HG02870 (cell line): ENCODE data around the gene KCNA10.

ENCODE experiments used
- ATAC-seq: cut with Tn5 transposase; IDR thresholded peaks from one replicate; pipeline ENCODE4 v1.9.1; 2021; ENCODE audit warnings: mild to moderate bottlenecking, moderate library complexity; ENCODE audit not compliant: unreplicated experiment

The KCNA10 gene

DNA sequence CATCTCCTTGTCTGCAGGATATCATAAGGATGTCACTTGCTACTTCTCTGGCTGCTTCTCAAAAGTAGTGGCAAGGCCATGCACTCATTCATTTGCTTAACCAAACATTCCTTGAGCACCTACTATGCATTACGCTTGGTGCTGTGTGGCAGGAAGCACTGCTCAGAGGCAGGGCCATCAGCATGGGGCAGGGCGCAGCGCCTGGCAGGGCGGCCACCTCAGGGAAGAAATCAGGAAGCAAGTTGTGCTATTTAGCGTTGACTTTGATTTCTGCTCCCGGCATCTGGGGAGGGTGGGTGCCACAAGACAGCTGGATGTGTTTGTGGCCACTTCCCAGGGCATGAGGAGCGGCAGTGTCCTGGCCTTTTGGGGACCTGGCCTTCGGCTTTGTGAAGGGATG lies 40.1 kb downstream of the KCNA10 start:
- no peak for ATAC-seq

DNA sequence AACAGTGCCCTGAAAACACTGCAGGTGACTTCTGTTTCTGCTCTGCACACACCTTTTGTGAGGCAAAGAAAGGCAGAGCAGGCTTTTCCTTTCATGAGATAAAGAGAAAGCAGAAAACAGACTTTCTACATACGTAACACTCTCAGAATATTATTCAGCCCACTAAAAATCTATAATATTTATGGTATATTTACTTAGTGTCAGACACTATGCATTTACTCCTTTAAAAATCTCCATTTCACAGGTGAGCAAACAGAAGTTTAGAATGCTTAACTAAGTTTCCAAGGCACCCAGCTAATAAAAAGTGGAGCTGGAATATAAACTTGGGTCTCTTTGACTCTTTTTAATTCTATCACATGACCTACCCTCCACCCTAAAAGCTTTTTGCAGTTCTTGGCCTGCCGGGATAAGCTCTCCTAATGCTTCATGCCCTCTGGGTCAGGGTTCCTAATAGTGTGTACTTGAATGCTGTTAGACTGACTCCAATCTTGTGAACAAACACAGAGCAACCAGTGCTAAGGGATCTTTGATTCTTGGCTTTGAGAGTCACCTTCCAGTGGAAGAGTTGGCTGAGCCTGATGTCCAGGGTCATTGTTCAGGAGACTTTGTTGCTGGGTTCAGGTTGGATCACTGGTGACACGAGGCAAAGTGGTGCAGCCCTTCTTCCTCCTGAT lies 40.9 kb downstream of the KCNA10 start:
- no peak for ATAC-seq

DNA sequence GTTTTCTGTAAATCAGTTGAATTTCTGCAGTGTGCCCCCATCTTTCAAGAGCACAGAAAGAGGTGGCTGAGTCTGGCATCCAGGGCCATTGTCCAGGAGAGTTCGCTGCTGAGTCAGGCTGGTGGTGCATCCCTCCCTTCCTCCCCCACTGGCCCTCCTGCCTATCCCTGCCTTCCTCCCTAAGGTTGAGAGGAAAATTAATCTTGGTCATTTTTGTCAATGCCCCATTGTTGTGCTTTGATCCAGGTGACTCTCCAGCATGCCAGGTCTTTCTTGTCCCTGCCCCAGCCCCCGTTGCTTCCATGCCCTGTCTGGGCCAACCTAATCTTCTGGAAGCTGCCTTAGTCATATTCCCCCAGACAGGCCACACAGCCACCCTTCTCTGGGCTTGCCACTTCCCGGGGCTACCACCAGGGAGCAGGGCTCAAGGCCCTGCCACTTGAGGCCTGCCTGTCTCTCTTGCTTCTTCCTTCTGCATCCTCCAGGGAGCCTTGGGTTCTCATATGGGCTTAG lies 41.5 kb downstream of the KCNA10 start:
- no peak for ATAC-seq

DNA sequence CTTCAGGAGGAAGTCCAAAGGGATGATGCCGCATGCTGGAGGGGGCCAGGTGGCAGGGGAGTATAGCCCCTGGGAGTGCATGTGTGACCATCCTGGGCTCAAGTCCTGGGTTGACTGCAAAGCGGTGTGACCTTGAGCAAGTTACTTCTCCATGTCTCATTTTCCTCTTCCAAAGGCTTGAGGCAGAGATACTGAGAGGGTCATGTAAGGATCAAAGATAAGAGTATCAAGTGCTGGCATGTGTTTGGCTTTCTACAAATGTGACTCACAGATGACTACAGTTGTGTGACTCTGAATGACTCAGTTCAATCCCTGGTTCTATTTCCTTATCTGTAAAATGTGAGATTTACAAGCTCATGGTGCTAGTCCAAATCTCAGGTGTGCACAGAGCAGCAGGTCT lies 41.9 kb downstream of the KCNA10 start:
- ATAC-seq = no peak

DNA sequence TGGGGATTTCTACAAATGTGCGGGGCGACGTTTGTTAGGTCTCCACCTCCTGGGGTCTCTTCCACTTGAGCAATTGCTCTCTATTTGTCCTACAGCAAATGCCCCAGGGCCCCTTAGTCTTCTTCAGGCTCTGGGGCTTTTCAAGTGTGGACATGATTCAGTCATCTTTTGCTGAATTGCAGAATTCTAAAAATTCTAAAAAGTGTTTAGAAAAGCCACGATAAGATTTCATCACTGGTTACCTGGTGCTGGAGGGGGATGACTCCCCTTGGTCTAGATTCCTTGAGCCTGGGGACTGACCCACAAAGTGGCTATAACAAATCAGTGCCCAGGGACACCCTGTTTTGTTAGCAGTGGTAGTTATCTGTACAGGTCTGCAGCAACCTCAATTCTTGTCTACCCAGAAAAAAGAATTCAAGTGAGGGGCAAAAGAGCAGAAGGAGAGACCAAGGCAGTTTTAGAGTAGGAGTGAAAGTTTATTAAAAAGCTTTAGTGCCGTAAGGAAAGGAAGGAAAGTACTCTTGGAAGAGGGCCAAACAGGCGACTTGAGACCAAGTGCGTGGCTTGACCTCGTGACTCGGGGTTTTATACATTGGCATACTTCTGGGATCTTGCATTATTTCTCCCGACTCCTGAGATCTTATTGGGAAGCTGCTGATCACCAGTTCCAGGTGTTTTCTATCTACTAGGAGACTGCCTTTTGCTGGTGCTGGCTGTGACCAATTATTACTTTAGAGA lies 42.8 kb downstream of the KCNA10 start:
- no peak for ATAC-seq

DNA sequence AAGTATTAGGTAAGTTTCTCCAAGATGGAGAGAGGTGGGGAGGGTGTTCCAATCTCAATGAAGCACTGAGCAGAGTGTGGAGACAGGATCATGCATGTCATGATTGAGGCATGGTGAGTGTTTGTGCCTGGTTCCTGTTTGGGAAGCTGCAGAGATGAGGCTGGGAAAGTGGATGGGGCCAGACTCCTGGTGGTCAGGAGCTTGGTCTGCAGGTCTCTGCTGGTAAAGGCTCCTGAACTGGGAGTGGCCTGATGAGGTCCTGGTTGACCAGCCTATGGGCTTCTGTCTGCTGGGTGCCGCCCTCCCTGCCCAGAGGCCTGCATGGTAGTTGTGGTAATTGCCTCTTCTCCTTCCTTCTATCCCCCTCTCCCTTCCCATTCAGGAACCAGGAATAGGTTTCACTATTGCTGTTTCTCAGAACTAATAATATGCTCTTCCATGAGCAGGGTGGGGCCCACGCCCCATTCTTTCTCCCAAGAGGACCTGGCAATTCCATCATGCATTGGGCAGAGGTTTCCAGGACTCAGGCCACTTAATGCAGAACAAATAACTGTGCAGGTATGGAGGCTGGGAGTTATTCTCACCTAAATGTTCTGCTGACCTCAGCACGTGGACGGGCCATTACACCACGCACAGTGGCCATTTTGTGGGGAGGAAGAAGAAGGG lies 43.5 kb downstream of the KCNA10 start:
- no peak for ATAC-seq

DNA sequence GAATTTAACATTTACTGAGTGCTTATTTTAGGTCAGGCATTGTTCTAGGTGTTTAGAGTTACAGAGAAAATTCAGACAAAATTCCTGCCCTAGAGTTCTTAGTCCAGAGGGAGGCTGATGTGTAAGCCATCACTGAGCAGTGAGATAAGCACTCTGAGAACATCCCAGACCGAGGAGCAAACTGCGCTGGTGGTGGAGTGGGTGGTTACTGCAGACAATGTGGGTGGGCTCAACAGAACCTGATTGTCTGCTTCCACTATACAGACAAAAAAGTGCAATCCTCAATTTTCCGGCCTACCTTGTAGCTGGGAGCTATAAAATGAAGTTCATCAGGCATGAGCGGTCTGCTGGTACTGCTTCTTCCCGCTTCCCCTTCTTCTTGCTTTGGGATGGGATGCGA lies 44.5 kb downstream of the KCNA10 start:
- ATAC-seq = no peak

DNA sequence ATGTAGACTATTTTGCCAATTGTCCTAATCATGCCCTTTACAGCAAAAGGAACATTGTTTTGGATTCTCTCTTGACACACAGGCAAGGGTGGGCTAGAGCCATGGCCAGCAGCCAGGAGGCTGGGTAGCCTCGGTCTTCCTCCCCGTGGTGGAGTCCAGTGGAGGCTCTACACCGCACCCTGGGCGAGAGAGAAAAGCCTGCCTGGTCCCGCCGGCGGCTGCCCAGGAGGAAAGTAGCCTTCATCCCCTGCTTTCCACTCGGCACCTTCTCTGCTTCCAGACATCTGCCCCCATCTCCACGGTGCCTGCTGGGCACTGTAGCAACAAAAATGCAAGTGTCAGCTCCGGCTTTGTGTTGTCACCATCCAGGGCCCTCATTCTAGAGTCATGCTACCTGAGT lies 46.4 kb downstream of the KCNA10 start:
- ATAC-seq = no peak

DNA sequence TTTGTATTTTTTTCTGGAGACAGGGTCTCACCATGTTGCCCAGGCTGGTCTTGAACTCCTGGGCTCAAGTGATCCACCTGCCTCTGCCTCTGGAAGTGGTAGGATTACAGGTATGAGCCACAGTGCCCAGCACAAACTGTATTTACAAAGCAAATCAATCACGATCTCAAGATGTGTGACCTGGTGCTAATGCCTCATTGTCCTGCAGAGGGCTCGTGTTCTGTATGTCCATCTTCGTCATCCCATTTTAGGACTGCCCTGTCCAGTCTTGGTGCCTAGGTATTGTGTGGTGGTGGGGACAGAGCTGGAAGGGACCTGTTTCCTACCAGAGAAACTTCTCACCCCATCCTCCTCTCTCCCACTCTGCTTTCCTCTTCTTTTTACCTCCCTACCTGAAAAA lies 47.8 kb downstream of the KCNA10 start:
- no peak for ATAC-seq
